OCI-LY1 (cell line): ENCODE results near the gene YBEY.

ENCODE experiments used
- H2AFZ ChIP-seq: fragments of 200-600 bp; sonication (generic), shearing (Covaris generic); 2 replicates; pipeline ENCODE4 v1.6.0; 2014; ENCODE audit warnings: antibody characterized with exemption, mild to moderate bottlenecking, low read length
- H3F3A ChIP-seq: fragments of 200-600 bp; sonication (generic), shearing (Covaris generic); 2 replicates; pipeline ENCODE4 v1.6.0; 2014; ENCODE audit warnings: mild to moderate bottlenecking, antibody characterized with exemption, low read length, moderate library complexity; ENCODE audit not compliant: insufficient read depth
- H3K27ac ChIP-seq: fragments of 200-600 bp; sonication (generic); 2 replicates; pipeline ENCODE4 v1.5.1; 2014; ENCODE audit warnings: low read length, mixed run types, mild to moderate bottlenecking, low read depth; ENCODE audit not compliant: poor library complexity, severe bottlenecking
- H3K27me3 ChIP-seq: fragments of 200-600 bp; sonication (generic); 2 replicates; pipeline ENCODE4 v1.6.0; 2014; ENCODE audit warnings: antibody characterized with exemption, mild to moderate bottlenecking, low read length, moderate library complexity; ENCODE audit not compliant: insufficient read depth
- H3K36me3 ChIP-seq: fragments of 200-600 bp; sonication (generic); 2 replicates; pipeline ENCODE4 v1.6.1; 2014; ENCODE audit warnings: mild to moderate bottlenecking, antibody characterized with exemption, low read length, moderate library complexity, mixed read lengths; ENCODE audit not compliant: insufficient read depth
- H3K4me1 ChIP-seq: fragments of 200-600 bp; sonication (generic); 2 replicates; pipeline ENCODE4 v1.5.1; 2014; ENCODE audit warnings: mild to moderate bottlenecking, low read length, moderate library complexity; ENCODE audit not compliant: insufficient read depth, severe bottlenecking
- H3K4me2 ChIP-seq: fragments of 200-600 bp; sonication (generic), shearing (Covaris generic); 2 replicates; pipeline ENCODE4 v1.6.1; 2014; ENCODE audit warnings: low read length
- H3K4me3 ChIP-seq: fragments of 200-600 bp; sonication (generic); 2 replicates; pipeline ENCODE4 v1.5.1; 2014; ENCODE audit warnings: low read length, low read depth, mild to moderate bottlenecking, mixed read lengths; ENCODE audit not compliant: poor library complexity, severe bottlenecking
- H3K79me2 ChIP-seq: fragments of 200-600 bp; shearing (Covaris generic); 2 replicates; pipeline ENCODE4 v1.6.1; 2016; ENCODE audit warnings: mixed run types, low read length, mixed read lengths; ENCODE audit not compliant: insufficient read depth
- H3K9ac ChIP-seq: fragments of 200-600 bp; sonication (generic), shearing (Covaris generic); 2 replicates; pipeline ENCODE4 v1.6.1; 2014; ENCODE audit warnings: mild to moderate bottlenecking, low read length, mixed read lengths
- H3K9me2 ChIP-seq: fragments of 200-600 bp; sonication (generic), shearing (Covaris generic); 2 replicates; pipeline ENCODE4 v1.6.1; 2014; ENCODE audit warnings: low read depth, mild to moderate bottlenecking, low read length, mixed read lengths
- H3K9me3 ChIP-seq: fragments of 200-600 bp; shearing (Covaris generic); 2 replicates; pipeline ENCODE4 v1.6.1; 2014; ENCODE audit warnings: low read length, mixed read lengths
- H4K20me1 ChIP-seq: fragments of 200-600 bp; sonication (generic), shearing (Covaris generic); 2 replicates; pipeline ENCODE4 v1.6.0; 2016; ENCODE audit warnings: mild to moderate bottlenecking, low read length; ENCODE audit not compliant: insufficient read depth
- EZH2 ChIP-seq: fragments of 200-600 bp; sonication (generic), shearing (Covaris generic); IDR thresholded peaks from 2 replicates; pipeline ENCODE4 v1.8.0; 2017; ENCODE audit warnings: borderline replicate concordance, mixed run types, mild to moderate bottlenecking, antibody characterized with exemption, low read length, moderate library complexity, mixed read lengths
- TF ChIP-seq, protein P1 (sequence below): fragments of 200-600 bp; sonication (generic), shearing (Covaris generic); IDR thresholded peaks from 2 replicates; pipeline ENCODE4 v1.5.1; 2017; ENCODE audit warnings: mild to moderate bottlenecking, antibody characterized with exemption, low read length, moderate library complexity, mixed read lengths

Gene YBEY

DNA sequence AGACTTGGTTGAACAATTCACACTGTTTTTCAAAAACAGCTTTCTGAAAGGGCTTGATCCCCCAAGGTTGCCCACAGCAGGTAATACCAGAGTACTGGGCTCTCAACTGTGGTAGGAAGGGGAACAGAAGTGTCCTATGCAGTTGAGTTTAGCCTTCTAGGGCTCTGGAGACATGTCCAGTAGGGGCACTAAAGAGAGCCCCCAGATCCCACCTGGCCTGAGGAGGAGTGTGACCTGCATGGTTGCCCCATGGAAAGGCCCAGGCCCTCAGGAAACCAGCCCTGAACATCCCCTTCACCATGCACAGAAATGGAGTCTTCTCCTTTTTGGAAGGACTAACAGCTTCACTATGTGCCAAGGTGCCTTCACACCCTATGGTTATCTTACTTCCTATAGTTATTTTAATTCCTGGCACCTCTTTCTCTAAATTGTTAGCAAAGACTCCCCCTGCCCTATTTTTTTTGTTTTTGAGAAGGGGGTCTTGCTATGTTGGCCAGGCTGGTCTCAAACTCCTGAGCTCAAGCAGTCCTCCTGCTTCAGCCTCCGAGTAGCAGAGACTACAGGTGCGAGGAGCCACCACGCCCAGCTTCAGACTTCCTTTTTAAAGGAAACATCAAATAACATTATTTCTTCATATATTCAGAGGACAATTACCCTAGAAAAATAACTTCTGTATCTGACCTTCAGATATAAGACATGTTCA, 40.8 kb upstream of the YBEY start:
- Histone ChIP-seq H3K36me3 (peaks cover 97% of the 10 kb centered on the region), H3K79me2 (no peaks in the 10 kb centered on the region), H2AFZ (no peak overlapping the region), H3F3A (no peaks in the 10 kb centered on the region), H4K20me1 (no peaks in the 10 kb centered on the region), H3K4me3 (no peak overlapping the region), H3K9me3 (no peaks in the 10 kb centered on the region), H3K27ac (no peak overlapping the region), H3K4me1 (peaks cover 14% of the 10 kb centered on the region), H3K9me2 (no peaks in the 10 kb centered on the region), H3K27me3 (no peaks in the 10 kb centered on the region), H3K4me2 (no peak overlapping the region), H3K9ac (no peak overlapping the region)
- TF ChIP-seq EZH2 = no peak
- TF ChIP-seq, protein P1, sequence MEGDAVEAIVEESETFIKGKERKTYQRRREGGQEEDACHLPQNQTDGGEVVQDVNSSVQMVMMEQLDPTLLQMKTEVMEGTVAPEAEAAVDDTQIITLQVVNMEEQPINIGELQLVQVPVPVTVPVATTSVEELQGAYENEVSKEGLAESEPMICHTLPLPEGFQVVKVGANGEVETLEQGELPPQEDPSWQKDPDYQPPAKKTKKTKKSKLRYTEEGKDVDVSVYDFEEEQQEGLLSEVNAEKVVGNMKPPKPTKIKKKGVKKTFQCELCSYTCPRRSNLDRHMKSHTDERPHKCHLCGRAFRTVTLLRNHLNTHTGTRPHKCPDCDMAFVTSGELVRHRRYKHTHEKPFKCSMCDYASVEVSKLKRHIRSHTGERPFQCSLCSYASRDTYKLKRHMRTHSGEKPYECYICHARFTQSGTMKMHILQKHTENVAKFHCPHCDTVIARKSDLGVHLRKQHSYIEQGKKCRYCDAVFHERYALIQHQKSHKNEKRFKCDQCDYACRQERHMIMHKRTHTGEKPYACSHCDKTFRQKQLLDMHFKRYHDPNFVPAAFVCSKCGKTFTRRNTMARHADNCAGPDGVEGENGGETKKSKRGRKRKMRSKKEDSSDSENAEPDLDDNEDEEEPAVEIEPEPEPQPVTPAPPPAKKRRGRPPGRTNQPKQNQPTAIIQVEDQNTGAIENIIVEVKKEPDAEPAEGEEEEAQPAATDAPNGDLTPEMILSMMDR = no peak

DNA sequence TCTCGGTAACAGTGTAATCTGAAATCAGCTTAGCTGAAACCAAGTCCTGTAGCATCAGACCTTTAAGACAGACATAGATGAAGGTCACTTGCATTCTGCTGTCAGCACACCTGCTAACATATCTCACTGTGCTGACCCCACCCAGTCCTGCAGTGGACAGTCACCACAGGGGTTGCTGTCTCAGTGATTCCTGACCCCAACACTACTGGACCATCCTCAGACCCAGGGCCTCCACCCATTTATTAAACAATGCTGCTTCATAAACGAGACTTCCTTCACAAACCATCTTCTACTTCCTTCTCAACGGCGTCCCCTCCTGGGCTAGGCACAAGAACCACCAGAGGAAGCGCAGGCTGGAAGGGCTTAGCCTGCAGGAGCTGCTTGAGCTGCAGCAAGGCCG, 39.8 kb upstream of the YBEY start:
- H3F3A ChIP-seq = no peaks in the 10 kb centered on the region
- no peaks in the 10 kb centered on the region for H3K9me2 ChIP-seq
- H3K27me3 ChIP-seq = no peaks in the 10 kb centered on the region
- H3K9ac ChIP-seq = no peak overlapping the region
- H3K27ac ChIP-seq = no peak overlapping the region
- no peak overlapping the region for H3K4me3 ChIP-seq
- no peak for TF ChIP-seq EZH2
- TF ChIP-seq, protein P1 = no peak; the same call in 1 of the 2 replicates
- H3K4me1 ChIP-seq = peaks cover 24% of the 10 kb centered on the region
- no peak overlapping the region for H3K4me2 ChIP-seq
- H3K36me3 ChIP-seq = peaks cover 97% of the 10 kb centered on the region
- H2AFZ ChIP-seq = no peak overlapping the region
- H4K20me1 ChIP-seq = no peaks in the 10 kb centered on the region
- H3K9me3 ChIP-seq = no peaks in the 10 kb centered on the region
- H3K79me2 ChIP-seq = no peaks in the 10 kb centered on the region

DNA sequence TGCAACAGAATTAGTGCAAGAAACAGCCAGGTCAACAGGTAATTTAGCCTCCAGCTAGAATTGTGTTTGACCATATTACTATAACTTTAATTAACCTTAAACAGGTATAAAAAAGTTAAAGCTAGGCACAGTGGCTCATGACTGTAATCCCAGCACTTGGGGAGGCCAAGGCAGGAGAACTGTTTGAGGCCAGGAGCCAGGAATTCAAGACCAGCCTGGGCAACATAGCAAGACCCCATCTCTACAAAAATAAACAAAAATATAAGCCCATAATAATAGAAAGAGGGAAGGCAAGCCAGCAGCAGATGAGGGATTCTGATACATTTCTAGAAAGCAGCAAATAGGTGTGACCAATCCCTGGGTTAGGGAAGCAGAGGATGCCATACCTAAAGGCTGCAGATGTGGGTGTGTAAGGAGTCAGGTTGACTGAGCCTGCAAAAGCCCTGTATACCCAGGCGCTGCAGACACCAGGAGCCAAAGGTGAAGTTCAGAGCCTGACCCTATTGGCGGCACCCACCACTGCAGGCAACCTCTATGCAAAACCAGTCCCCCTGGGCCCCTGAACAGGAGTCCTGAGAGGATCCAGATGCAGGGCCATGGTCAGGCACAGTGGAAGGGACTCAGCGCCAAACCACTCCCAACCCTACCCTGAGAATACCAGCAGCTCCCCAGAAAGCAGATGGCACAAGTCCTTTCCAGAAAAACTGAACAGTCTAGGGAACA, 38.3 kb upstream of the YBEY start:
- Histone ChIP-seq H3K9me2 (no peaks in the 10 kb centered on the region), H3K27me3 (no peaks in the 10 kb centered on the region), H3F3A (no peaks in the 10 kb centered on the region), H3K9me3 (no peaks in the 10 kb centered on the region), H3K79me2 (no peaks in the 10 kb centered on the region), H3K4me1 (peaks cover 32% of the 10 kb centered on the region), H2AFZ (no peak overlapping the region), H3K27ac (peak overlapping the region; percentile 15), H3K36me3 (peaks cover 97% of the 10 kb centered on the region), H3K9ac (no peak overlapping the region), H3K4me3 (no peak overlapping the region), H4K20me1 (no peaks in the 10 kb centered on the region), H3K4me2 (no peak overlapping the region)
- TF ChIP-seq, protein P1 = no peak
- no peak for TF ChIP-seq EZH2
